Fibroblast of skin of scalp (primary cell): ENCODE measurements around the gene BNIP2. TPM values are rescaled to one million over a fixed set of nuclear protein-coding genes. Genes with fewer than 3 reads are reported as not detected.
"Not testable (repeated sequence)": the region's sequence is repeated elsewhere in the genome, so short reads cannot be mapped to it uniquely, and the experiment has no call there.

ENCODE experiments used
- DNase-seq: peaks from one replicate; pipeline ENCODE4 v3.0.0-alpha.2; 2013
- polyA plus RNA-seq, 2 experiments: library from polyadenylated mRNA; unstranded; fragments of 120-200 nt; gene quantifications; one replicate each; pipeline ENCODE4 v1.2.1, GENCODE V29; 2013; ENCODE audit not compliant: insufficient read length in 2 of 2

Gene BNIP2
- 45.0 TPM for polyA plus RNA-seq (2013, experiment 1 of 2; ENCODE audit: insufficient read length)
- 50.0 TPM for polyA plus RNA-seq (2013, experiment 2 of 2; ENCODE audit: insufficient read length)

GRCh38 chr15:59688782-59689625 is at the start of gene BNIP2:
BNIP2 (minus strand) TSS chr15:59689320; CDS start chr15:59682457, 6,863 bp downstream.
- peak; percentile 98 for DNase-seq

- DNase-seq = no peak
These were observed 49.6 kb upstream of the BNIP2 start for GRCh38 chr15:59738676-59739075.

DNA sequence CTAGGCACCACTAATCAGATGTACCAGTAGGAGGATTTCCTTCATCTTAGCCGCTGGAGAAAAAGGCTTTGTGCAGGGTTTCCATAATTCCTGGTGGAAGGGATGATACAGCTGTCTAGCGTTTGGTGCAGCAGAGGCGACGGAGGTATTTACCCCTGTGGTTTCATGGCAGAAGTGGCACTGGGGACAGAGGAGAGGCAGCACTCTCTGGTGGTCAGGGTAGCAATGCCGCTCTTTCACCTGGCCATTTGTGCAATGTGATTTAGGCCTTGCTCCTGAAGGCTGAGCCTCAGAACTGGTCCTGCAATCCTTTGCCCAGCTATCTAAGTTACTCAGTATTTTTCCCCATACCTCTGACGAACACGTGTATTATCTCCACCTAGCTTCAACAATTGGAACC is 47.1 kb upstream of the BNIP2 start:
- DNase-seq = no peak

DNA sequence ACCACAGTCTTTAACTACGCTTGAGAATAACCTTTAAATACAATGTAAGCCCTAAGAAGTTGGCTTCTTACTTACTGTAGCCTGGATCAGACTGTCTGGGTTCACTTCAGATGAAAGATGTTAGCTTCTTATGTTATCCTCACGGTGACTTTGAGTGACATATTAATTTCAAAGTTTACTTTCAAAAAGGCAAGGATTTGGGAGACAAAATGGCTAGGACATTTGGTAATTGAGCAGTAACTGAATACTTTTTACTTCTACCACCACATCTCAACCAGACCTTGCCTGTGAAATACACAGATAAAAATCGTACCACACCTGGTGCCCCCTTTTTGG is 36.0 kb upstream of the BNIP2 start:
- no peak for DNase-seq

DNA sequence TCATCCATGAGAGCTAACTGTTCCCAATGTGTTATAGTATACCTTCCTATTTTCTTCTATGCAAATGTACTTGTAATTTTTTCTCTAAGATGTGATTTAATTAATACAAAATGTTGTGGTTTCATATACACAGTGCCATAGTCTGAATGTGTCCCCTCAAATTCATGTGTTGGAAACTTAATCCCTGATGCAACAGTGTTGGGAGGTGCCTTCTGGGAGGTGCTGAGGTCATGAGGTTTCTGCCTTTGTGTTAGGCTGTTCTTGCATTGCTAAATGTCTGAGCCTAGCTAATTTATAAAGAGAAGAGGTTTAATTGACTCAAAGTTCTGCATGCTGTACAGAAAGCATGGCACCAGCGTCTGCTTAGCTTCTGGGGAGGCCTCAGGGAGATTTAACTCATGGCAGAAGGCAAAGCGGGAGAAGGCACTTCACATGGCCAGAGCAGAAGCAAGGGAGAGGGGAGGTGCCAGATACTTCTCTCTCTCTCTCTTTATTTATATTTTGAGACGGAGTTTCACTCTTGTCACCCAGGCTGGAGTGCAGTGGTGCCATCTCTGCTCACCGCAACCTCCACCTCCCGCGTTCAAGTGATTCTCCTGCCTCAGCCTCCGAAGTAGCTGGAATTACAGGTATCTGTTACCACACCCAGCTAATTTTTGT is 34.7 kb upstream of the BNIP2 start:
- DNase-seq = no peak

DNA sequence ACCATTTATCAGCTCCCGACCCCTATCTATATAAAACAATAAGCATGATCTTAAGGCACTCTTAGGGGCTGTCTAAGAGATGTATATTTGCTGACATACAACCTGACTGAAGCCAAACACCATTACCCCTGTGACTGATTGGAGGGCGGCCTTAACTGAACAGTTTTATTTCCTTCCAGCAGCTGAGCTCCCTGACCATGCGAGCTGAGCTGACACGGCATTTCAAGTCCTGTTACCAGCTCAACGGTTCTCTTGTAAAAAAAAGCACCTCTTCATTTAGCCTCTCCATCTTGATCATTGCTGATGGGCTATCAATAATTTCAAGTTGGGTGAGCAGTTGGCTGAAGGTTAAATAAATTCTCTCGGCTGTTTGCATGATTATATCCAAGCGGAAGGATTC is 33.4 kb upstream of the BNIP2 start:
- no peak for DNase-seq

DNA sequence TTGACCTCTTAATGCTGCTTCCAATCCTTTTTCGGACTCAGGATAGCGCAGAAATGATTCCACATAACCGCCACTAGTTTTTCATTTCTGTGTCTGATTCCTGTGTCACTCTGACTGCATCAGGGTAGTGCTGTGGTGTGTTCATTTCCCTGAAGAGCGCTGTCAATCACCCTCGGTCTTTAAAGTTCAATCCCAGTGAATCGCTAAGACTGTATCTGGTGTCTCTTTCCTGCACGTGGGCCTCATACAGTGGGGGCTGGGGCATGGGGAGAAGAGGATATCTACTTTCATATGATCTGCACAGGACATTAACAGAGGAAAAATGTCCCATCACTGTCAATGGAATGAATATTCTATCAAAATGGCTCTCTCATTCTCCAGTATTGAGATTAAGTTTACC is 32.9 kb upstream of the BNIP2 start:
- DNase-seq = no peak

GRCh38 chr15:59721411-59721810 is 32.3 kb upstream of the BNIP2 start:
- no peak for DNase-seq

DNA sequence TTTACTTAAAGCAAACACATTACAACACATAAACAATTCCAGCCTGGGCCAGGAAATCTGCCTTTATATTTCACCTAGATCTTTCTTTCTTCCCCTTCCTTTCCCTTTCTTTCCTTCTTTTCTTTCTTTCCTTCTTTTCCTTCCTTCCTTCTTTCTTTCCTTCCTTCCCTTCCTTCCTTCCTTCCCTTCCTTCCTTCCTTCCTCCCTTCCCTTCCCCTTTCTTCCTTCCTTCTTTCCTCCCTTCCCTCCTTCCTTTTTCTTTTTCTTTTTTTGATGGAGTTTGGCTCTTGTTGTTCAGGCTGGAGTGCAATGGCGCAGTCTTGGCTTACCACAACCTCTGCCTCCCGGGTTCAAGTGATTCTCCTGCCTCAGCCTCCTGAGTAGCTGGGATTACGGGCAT is 24.1 kb upstream of the BNIP2 start:
- no peak for DNase-seq

DNA sequence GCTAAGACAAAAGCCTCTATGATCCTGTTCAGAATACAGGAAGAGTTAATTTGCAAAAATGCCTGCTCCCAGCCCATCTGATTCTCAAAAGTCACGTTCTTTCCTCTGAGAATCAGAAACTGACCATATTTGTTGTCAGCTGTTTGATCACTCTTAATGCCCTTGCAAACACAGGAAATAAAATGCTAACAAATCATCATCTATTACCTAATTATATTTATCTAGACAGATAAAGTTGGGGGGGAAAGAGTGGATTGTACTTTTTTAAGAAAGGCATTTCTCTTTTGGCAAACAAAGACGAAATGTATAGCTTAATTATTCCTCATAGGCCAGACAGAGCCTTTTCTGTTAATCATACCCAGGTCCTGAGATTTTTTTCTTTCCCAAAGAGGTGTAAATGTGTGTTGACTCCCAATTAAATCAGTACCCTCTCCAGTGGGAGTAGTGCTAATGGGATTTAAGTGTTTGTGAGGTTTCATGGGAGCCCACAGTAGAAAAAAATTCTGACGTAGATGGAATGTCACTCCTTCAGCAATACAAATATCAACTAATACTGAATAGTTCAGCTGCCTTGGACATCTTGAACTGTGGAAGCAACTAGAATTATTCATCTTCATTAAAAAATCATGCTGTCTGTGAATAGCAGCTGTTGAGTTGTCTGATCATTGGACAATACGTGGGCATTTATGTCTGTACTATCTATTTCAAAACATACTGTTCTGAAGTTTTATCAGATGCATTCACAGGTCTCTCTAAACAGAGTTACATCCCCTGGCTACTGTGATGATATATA is 22.5 kb upstream of the BNIP2 start:
- no peak for DNase-seq

DNA sequence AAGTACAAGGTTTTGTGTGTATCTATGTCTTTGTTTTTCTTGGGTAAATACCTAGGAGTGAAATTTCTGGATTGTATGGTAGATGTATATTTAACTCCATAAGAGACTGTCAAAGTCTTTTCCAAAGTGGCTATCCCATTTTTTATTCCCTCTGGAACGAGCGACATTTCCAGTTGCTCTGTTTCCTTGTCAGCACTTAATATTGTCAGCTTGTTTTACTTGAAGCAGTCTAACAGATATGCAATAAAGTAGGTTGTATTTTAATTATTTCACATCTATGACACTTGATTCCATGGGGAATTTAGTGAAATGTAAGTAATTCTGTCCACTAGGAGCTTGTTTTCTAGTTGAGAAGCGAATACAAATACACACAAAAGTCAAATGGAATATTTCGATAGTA is 18.5 kb upstream of the BNIP2 start:
- no peak for DNase-seq

GRCh38 chr15:59703979-59704796 is 15.1 kb upstream of the BNIP2 start:
- DNase-seq = peak; percentile 40

GRCh38 chr15:59702351-59702750 is 13.2 kb upstream of the BNIP2 start:
- DNase-seq = no peak

DNA sequence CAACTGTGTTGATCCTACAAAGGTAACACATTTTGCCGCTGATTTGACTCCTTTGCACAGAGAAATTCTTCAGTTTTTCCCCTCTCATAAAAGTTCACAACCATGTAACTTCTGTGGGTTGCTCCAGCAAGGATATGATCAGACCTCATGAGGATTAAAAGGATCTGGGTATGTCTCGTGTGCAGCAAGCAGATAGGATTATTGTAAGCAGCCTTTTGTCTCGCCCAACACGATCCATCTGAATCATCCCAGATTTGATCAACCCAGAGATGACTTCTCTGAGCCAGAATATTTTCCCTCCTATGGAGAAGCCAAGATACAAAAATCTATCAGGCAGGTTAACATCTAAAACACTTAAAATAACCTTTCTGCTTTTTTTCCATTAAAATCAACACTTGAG is 12.8 kb upstream of the BNIP2 start:
- no peak for DNase-seq

- peak; percentile 45 for DNase-seq
These were observed 10.8 kb upstream of the BNIP2 start for GRCh38 chr15:59699810-59700431.

GRCh38 chr15:59698065-59698464 is 8.9 kb upstream of the BNIP2 start:
- not testable (repeated sequence) for DNase-seq

- no peak for DNase-seq
These were observed 7.2 kb upstream of the BNIP2 start for GRCh38 chr15:59696332-59696731.

GRCh38 chr15:59694779-59695178 is 5.7 kb upstream of the BNIP2 start:
- no peak for DNase-seq

DNA sequence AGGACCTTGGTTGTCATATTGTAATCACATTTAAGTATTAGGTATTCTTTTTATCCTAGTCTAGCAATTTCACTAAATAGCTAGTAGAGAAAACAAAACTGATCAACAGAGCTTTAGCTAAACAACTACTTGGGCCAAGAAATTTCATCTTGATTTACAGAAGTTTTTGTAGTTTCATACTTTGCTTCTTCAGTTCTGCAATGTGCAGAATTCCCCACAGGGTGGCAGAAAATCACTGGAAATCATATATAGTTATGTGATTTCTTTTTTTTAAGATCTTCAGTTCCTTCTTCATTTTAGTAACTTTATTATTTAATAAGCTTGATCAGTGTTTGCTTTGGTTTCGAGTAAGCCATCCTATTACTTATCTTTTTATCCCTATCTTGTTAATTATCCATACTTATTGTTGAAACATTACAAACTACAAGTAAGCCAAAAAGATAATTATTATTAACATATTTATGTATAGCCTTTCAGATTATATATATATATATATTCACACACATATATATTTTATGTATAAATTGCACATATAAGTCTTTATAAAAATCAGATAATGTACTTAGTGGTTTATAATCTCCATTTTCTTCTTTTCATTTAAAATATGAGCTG is 2.2 kb upstream of the BNIP2 start:
- peak; percentile 61 for DNase-seq

DNA sequence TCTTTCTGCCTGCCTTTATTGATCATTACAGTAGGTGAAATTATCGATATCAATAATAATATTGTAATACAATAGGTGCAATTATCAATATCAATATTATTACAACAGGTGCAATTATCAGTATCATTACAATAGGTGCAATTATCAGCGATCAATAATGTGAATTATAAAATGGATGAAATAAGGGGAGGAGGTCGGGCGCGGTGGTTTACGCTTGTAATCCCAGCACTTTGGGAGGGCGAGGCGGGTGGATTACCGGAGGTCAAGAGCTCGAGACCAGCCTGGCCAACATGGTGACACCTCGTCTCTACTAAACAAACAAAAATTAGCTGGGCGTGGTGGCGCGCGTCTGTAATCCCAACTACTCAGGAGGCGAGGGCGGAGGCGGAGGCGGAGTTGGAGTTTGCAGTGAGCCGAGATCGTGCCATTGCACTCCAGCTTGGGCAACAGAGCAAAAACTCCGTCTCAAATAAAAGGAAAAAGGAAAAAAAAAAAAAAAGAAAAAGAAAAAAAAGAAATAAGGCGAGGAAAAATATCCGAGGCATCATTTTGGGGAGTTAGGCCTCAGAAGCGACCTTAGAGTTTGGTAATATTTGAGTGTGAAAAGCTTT is 611 bp upstream of the BNIP2 start:
- peak; percentile 41 for DNase-seq

GRCh38 chr15:59688423-59688781 is 718 bp downstream of the BNIP2 start:
- DNase-seq = peak; percentile 50
